ENCODE measurements around the gene SPINT4. TPM values are rescaled to one million over a fixed set of nuclear protein-coding genes. Genes with fewer than 3 reads are reported as not detected.

SPINT4 gene
- total RNA-seq (not detected), polyA plus RNA-seq (not detected)

DNA sequence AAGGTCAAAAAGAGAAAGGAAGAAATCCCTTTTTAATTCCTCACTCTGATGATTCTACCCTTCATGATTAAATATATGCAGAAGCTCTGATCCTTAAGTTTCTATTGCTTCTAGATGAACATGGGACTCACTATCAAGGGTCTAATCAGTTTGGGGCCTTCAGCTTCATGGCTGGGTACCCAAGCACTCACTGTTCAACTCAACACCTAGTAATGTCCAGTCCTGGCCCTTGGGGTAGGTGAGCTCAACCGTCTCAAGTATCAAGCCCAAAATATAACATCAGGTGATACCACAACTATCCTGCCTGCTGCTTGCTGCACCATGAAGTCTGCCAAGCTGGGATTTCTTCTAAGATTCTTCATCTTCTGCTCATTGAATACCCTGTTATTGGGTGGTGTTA is at the start of gene SPINT4:
TSS of gene SPINT4 (plus strand) at position 301 of the 400 bp plus-strand sequence. CDS start at position 322, 21 bp downstream.
- DNase-seq (ENCODE audit: low spot score), result no peak
- H3K9ac ChIP-seq (ENCODE audit: low read depth in 1 of 2, low read length in 2 of 2), result no peak within 1 kb of the TSS
- TF ChIP-seq JUND (IDR thresholded peaks at IDR 0.05) (no peak), YY1 (IDR thresholded peaks at IDR 0.05) (no peak), RAD21 (IDR thresholded peaks at IDR 0.05) (no peak), NR2F2 (IDR thresholded peaks at IDR 0.05) (no peak), GABPA (IDR thresholded peaks at IDR 0.05 in 1 of 2, conservative IDR thresholded peaks at IDR 0.05 in 1 of 2) (no peak), TAF1 (conservative IDR thresholded peaks at IDR 0.05) (no peak), FOXA2 (IDR thresholded peaks at IDR 0.05) (no peak), HNF4G (IDR thresholded peaks at IDR 0.05) (no peak)
- TF ChIP-seq, protein P1, sequence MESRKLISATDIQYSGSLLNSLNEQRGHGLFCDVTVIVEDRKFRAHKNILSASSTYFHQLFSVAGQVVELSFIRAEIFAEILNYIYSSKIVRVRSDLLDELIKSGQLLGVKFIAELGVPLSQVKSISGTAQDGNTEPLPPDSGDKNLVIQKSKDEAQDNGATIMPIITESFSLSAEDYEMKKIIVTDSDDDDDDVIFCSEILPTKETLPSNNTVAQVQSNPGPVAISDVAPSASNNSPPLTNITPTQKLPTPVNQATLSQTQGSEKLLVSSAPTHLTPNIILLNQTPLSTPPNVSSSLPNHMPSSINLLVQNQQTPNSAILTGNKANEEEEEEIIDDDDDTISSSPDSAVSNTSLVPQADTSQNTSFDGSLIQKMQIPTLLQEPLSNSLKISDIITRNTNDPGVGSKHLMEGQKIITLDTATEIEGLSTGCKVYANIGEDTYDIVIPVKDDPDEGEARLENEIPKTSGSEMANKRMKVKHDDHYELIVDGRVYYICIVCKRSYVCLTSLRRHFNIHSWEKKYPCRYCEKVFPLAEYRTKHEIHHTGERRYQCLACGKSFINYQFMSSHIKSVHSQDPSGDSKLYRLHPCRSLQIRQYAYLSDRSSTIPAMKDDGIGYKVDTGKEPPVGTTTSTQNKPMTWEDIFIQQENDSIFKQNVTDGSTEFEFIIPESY (IDR thresholded peaks at IDR 0.05), result no peak
- TF ChIP-seq, protein P2, sequence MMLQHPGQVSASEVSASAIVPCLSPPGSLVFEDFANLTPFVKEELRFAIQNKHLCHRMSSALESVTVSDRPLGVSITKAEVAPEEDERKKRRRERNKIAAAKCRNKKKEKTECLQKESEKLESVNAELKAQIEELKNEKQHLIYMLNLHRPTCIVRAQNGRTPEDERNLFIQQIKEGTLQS (IDR thresholded peaks at IDR 0.05), result no peak
- TF ChIP-seq, protein P3, sequence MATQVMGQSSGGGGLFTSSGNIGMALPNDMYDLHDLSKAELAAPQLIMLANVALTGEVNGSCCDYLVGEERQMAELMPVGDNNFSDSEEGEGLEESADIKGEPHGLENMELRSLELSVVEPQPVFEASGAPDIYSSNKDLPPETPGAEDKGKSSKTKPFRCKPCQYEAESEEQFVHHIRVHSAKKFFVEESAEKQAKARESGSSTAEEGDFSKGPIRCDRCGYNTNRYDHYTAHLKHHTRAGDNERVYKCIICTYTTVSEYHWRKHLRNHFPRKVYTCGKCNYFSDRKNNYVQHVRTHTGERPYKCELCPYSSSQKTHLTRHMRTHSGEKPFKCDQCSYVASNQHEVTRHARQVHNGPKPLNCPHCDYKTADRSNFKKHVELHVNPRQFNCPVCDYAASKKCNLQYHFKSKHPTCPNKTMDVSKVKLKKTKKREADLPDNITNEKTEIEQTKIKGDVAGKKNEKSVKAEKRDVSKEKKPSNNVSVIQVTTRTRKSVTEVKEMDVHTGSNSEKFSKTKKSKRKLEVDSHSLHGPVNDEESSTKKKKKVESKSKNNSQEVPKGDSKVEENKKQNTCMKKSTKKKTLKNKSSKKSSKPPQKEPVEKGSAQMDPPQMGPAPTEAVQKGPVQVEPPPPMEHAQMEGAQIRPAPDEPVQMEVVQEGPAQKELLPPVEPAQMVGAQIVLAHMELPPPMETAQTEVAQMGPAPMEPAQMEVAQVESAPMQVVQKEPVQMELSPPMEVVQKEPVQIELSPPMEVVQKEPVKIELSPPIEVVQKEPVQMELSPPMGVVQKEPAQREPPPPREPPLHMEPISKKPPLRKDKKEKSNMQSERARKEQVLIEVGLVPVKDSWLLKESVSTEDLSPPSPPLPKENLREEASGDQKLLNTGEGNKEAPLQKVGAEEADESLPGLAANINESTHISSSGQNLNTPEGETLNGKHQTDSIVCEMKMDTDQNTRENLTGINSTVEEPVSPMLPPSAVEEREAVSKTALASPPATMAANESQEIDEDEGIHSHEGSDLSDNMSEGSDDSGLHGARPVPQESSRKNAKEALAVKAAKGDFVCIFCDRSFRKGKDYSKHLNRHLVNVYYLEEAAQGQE (IDR thresholded peaks at IDR 0.05), result no peak
- TF ChIP-seq, protein P4, sequence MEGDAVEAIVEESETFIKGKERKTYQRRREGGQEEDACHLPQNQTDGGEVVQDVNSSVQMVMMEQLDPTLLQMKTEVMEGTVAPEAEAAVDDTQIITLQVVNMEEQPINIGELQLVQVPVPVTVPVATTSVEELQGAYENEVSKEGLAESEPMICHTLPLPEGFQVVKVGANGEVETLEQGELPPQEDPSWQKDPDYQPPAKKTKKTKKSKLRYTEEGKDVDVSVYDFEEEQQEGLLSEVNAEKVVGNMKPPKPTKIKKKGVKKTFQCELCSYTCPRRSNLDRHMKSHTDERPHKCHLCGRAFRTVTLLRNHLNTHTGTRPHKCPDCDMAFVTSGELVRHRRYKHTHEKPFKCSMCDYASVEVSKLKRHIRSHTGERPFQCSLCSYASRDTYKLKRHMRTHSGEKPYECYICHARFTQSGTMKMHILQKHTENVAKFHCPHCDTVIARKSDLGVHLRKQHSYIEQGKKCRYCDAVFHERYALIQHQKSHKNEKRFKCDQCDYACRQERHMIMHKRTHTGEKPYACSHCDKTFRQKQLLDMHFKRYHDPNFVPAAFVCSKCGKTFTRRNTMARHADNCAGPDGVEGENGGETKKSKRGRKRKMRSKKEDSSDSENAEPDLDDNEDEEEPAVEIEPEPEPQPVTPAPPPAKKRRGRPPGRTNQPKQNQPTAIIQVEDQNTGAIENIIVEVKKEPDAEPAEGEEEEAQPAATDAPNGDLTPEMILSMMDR (IDR thresholded peaks at IDR 0.05; ENCODE audit: low read depth, low read length, missing input control), result no peak
- TF ChIP-seq, protein P5, sequence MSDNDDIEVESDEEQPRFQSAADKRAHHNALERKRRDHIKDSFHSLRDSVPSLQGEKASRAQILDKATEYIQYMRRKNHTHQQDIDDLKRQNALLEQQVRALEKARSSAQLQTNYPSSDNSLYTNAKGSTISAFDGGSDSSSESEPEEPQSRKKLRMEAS (IDR thresholded peaks at IDR 0.05), result no peak
- no peaks in the 10 kb centered on the region for H3K9me3 ChIP-seq (ENCODE audit: control insufficient read depth in 4 of 4, low read length in 3 of 4)
- H3K27ac ChIP-seq (ENCODE audit: low read depth in 1 of 2, low read length in 2 of 2), result no peak within 1 kb of the TSS
- no peak within 1 kb of the TSS for H3K4me3 ChIP-seq (ENCODE audit: low read depth in 1 of 3, low read length in 3 of 3)
- H3K4me1 ChIP-seq (ENCODE audit: control insufficient read depth in 4 of 4, insufficient read depth in 4 of 4, low read length in 3 of 4), result peaks cover 0 to 3% (median under 1%) of the 10 kb centered on the region in 4 donors
- H3K27me3 ChIP-seq (ENCODE audit: control insufficient read depth in 4 of 4, insufficient read depth in 4 of 4, low read length in 3 of 4), result no peaks in the 10 kb centered on the region
- 72% methylated on average over 1 of the region's 1 CpG for WGBS
- no peaks in the 10 kb centered on the region for H3K36me3 ChIP-seq (ENCODE audit: control insufficient read depth in 4 of 4, insufficient read depth in 3 of 4, low read depth in 1 of 4, low read length in 3 of 4)

DNA sequence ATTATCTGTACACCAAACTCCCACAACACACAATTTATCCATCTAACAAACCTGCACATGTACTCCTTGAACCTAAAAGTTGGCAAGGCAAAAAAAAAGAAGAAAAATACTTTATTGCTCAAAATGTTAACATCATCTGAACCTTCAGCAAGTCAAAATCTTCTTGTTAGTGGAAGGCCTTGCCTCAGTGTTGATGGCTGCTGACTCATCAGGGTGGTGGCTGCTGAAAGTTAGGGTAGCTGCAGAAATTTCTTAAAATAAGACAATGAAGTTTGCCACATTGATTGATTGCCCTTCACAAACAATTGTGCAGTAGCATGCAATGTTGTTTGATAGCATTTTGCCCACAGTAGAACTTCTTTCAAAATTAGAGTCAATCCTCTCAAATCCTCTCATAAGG is 49.4 kb upstream of the SPINT4 start:
- H3K9ac ChIP-seq (ENCODE audit: low read depth in 1 of 2, low read length in 2 of 2), result no peak overlapping the region
- H3K36me3 ChIP-seq (ENCODE audit: control insufficient read depth in 4 of 4, insufficient read depth in 3 of 4, low read depth in 1 of 4, low read length in 3 of 4), result peaks cover 0 to 2% (median 0%) of the 10 kb centered on the region in 4 donors
- H3K4me1 ChIP-seq (ENCODE audit: control insufficient read depth in 4 of 4, insufficient read depth in 4 of 4, low read length in 3 of 4), result no peaks in the 10 kb centered on the region
- DNase-seq (ENCODE audit: low spot score), result no peak
- no peak overlapping the region for H3K27ac ChIP-seq (ENCODE audit: low read depth in 1 of 2, low read length in 2 of 2)
- no peaks in the 10 kb centered on the region for H3K27me3 ChIP-seq (ENCODE audit: control insufficient read depth in 4 of 4, insufficient read depth in 4 of 4, low read length in 3 of 4)
- peaks cover 0 to 5% (median 0%) of the 10 kb centered on the region in 4 donors for H3K9me3 ChIP-seq (ENCODE audit: control insufficient read depth in 4 of 4, low read length in 3 of 4)
- no peak for TF ChIP-seq NR2F2 (IDR thresholded peaks at IDR 0.05)
- TF ChIP-seq, protein P3 (IDR thresholded peaks at IDR 0.05), result no peak
- H3K4me3 ChIP-seq (ENCODE audit: low read depth in 1 of 3, low read length in 3 of 3), result no peak overlapping the region
